K562 (cell line): ENCODE results near the gene GPR26. TPM values are rescaled to one million over a fixed set of nuclear protein-coding genes. Genes with fewer than 3 reads are reported as not detected.

Experiments
- CEBPG ChIP-seq, 3 experiments: fragments of 200-800 bp in 1 of 3; sonication (Bioruptor generic) in 1 of 3; sonication (generic) in 1 of 3; formaldehyde crosslinking in 1 of 3; IDR thresholded peaks in 2 of 3; conservative IDR thresholded peaks in 1 of 3; 2 replicates each; pipeline versions ENCODE4 v1.6.1 to v1.8.0; 2016 to 2022; ENCODE audit warnings: missing compliant biosample characterization in 2 of 3, missing genetic modification characterization in 2 of 3, mild to moderate bottlenecking in 1 of 3, missing genetic modification reagents in 1 of 3
- EZH2 ChIP-seq: IDR thresholded peaks from 2 replicates; pipeline ENCODE4 v1.6.1; 2012; ENCODE audit warnings: low read depth, mild to moderate bottlenecking, inconsistent platforms, low read length, borderline replicate concordance
- FOXK1 ChIP-seq: sonication (generic); formaldehyde crosslinking; IDR thresholded peaks from 2 replicates; pipeline ENCODE4 v1.8.0; 2022; ENCODE audit warnings: missing genetic modification reagents, mild to moderate bottlenecking, borderline replicate concordance
- HNRNPK ChIP-seq: fragments of 200-400 bp; formaldehyde crosslinking; IDR thresholded peaks from one replicate; pipeline ENCODE4 v1.6.1; 2018; ENCODE audit warnings: mild to moderate bottlenecking, low read depth, low read length; ENCODE audit not compliant: poor library complexity, severe bottlenecking
- NR2C1 ChIP-seq, 2 experiments: fragments of 450-650 bp; IDR thresholded peaks; 2 replicates each; pipeline ENCODE4 v1.6.1; 2017; ENCODE audit warnings: mild to moderate bottlenecking in 2 of 2, antibody characterized with exemption in 1 of 2, inconsistent platforms in 1 of 2, missing compliant biosample characterization in 1 of 2, missing genetic modification characterization in 1 of 2
- RNF219 ChIP-seq: fragments of 250-450 bp; sonication (Bioruptor Pico); IDR thresholded peaks from 2 replicates; pipeline ENCODE4 v1.5.0; 2022; ENCODE audit warnings: mild to moderate bottlenecking
- ZBTB1 ChIP-seq: sonication (generic); formaldehyde crosslinking; IDR thresholded peaks from 2 replicates; pipeline ENCODE4 v1.8.1; 2023; ENCODE audit warnings: missing genetic modification reagents, low read depth, mild to moderate bottlenecking, borderline replicate concordance
- ZNF212 ChIP-seq: fragments of 450-650 bp; formaldehyde crosslinking; IDR thresholded peaks from 2 replicates; pipeline ENCODE4 v1.4.0; 2020; ENCODE audit warnings: mild to moderate bottlenecking
- ZNF3 ChIP-seq: fragments of 250-450 bp; sonication (Bioruptor Pico); IDR thresholded peaks from 2 replicates; pipeline ENCODE4 v1.5.0; 2021; ENCODE audit warnings: mild to moderate bottlenecking, moderate library complexity
- ZNF347 ChIP-seq: fragments of 450-650 bp; formaldehyde crosslinking; IDR thresholded peaks from 2 replicates; pipeline ENCODE4 v1.4.0; 2020; ENCODE audit warnings: low read depth, mild to moderate bottlenecking, moderate library complexity
- polyA plus RNA-seq, 8 experiments: library from polyadenylated mRNA; depleted of rRNA in 4 of 8; stranded (reverse) in 5 of 8; unstranded in 3 of 8; fragments of >200 nt; fragmentation: Nextera tagmentation in 2 of 8; fragmentation: Illumina TruSeq in 1 of 8; extraction: Ambion mirVana in 2 of 8; extraction: Trizol in 1 of 8; gene quantifications; 2 replicates each; pipeline versions ENCODE4 v1.2.1 to v1.2.3, GENCODE V29; 2011 to 2014; ENCODE audit warnings: inconsistent platforms in 1 of 8, missing spikeins in 1 of 8
- total RNA-seq, 7 experiments: library from RNA; depleted of rRNA in 6 of 7; stranded (reverse); fragments of >200 nt in 6 of 7; fragmentation: Illumina TruSeq in 2 of 7; extraction: Trizol in 2 of 7; gene quantifications; 2 replicates each; pipeline versions ENCODE4 v1.2.1 to v1.2.3, GENCODE V29; 2011 to 2021; ENCODE audit warnings: low replicate concordance in 1 of 7
- TF ChIP-seq, protein P1 (sequence below), 2 experiments: IDR thresholded peaks in 1 of 2; conservative IDR thresholded peaks in 1 of 2; 2 replicates each; pipeline ENCODE4 v1.6.1; 2016; ENCODE audit warnings: low read depth in 2 of 2, mild to moderate bottlenecking in 1 of 2, missing compliant biosample characterization in 1 of 2, missing genetic modification characterization in 1 of 2, moderate library complexity in 1 of 2
- TF ChIP-seq, protein P2 (sequence below): sonication (generic); formaldehyde crosslinking; IDR thresholded peaks from 2 replicates; pipeline ENCODE4 v1.8.0; 2022; ENCODE audit warnings: mild to moderate bottlenecking, low read depth, missing genetic modification reagents
- TF ChIP-seq, protein P3 (sequence below): fragments of 250-450 bp; sonication (Bioruptor Pico); IDR thresholded peaks from 2 replicates; pipeline ENCODE4 v1.8.0; 2022; ENCODE audit warnings: inconsistent platforms

The GPR26 gene
- total and polyA plus RNA-seq, 9 of the 15 experiments (the other 6 are each of a cell fraction or from before 2014, with no cell fraction given): not detected

DNA sequence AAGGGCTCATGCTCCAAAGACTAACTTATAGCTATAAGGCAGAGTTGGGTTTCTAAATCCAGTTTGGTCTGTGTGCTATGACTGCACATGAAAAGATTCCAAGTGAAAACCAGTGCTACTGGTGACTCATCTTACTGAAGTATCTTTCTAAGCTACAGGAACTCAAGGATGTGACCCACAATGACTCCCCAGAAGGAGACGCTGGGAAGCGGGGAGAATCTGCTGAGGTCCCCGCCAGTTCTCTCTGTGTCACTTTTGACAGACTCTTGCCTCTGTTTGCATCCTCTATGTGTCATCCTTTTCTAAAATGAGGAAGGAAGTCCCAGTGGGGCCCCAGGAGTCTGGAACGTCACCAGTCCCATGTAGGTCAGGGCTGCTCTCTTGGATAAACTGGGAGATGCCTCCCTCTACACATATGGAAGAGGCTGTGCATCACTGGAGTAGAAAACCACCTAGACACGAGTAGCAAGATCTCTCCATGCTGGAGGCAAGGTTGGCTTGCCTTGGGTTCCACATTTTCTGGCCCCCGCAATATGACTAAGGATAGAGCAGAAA is 28.8 kb upstream of the GPR26 start (continued):
- TF ChIP-seq RNF219 (CRISPR knock-in tag) (no peak), EZH2 (no peak), ZNF3 (no peak), ZBTB1 (CRISPR knock-in tag) (no peak), FOXK1 (CRISPR knock-in tag) (no peak), NR2C1 (IDR thresholded peaks at IDR 0.05) (no peak), NR2C1 (tag; IDR thresholded peaks at IDR 0.05) (no peak), ZNF347 (CRISPR knock-in tag) (no peak), ZNF212 (CRISPR knock-in tag) (no peak), CEBPG (CRISPR knock-in tag; IDR thresholded peaks at IDR 0.05) (no peak), CEBPG (tag; conservative IDR thresholded peaks at IDR 0.05 in 1 of 2, IDR thresholded peaks at IDR 0.05 in 1 of 2) (no peak), HNRNPK (no peak)
- TF ChIP-seq, protein P1, sequence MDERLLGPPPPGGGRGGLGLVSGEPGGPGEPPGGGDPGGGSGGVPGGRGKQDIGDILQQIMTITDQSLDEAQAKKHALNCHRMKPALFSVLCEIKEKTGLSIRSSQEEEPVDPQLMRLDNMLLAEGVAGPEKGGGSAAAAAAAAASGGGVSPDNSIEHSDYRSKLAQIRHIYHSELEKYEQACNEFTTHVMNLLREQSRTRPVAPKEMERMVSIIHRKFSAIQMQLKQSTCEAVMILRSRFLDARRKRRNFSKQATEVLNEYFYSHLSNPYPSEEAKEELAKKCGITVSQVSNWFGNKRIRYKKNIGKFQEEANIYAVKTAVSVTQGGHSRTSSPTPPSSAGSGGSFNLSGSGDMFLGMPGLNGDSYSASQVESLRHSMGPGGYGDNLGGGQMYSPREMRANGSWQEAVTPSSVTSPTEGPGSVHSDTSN (CRISPR knock-in tag; IDR thresholded peaks at IDR 0.05; ENCODE audit: low read depth): no peak
- TF ChIP-seq, protein P1 (tag; conservative IDR thresholded peaks at IDR 0.05; ENCODE audit: low read depth): no peak
- TF ChIP-seq, protein P2, sequence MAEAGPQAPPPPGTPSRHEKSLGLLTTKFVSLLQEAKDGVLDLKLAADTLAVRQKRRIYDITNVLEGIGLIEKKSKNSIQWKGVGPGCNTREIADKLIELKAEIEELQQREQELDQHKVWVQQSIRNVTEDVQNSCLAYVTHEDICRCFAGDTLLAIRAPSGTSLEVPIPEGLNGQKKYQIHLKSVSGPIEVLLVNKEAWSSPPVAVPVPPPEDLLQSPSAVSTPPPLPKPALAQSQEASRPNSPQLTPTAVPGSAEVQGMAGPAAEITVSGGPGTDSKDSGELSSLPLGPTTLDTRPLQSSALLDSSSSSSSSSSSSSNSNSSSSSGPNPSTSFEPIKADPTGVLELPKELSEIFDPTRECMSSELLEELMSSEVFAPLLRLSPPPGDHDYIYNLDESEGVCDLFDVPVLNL (CRISPR knock-in tag): no peak
- TF ChIP-seq, protein P3, sequence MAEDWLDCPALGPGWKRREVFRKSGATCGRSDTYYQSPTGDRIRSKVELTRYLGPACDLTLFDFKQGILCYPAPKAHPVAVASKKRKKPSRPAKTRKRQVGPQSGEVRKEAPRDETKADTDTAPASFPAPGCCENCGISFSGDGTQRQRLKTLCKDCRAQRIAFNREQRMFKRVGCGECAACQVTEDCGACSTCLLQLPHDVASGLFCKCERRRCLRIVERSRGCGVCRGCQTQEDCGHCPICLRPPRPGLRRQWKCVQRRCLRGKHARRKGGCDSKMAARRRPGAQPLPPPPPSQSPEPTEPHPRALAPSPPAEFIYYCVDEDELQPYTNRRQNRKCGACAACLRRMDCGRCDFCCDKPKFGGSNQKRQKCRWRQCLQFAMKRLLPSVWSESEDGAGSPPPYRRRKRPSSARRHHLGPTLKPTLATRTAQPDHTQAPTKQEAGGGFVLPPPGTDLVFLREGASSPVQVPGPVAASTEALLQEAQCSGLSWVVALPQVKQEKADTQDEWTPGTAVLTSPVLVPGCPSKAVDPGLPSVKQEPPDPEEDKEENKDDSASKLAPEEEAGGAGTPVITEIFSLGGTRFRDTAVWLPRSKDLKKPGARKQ (CRISPR knock-in tag): no peak
